Amniotic epithelial cell (primary cell): ENCODE data around the gene CCDC157.
"Not testable (repeated sequence)": the region's sequence is repeated elsewhere in the genome, so short reads cannot be mapped to it uniquely, and the experiment has no call there.

ENCODE experiments used
- DNase-seq: peaks from one replicate; pipeline ENCODE4 v3.0.0-alpha.2; 2010; ENCODE audit warnings: low read depth

The CCDC157 gene

DNA sequence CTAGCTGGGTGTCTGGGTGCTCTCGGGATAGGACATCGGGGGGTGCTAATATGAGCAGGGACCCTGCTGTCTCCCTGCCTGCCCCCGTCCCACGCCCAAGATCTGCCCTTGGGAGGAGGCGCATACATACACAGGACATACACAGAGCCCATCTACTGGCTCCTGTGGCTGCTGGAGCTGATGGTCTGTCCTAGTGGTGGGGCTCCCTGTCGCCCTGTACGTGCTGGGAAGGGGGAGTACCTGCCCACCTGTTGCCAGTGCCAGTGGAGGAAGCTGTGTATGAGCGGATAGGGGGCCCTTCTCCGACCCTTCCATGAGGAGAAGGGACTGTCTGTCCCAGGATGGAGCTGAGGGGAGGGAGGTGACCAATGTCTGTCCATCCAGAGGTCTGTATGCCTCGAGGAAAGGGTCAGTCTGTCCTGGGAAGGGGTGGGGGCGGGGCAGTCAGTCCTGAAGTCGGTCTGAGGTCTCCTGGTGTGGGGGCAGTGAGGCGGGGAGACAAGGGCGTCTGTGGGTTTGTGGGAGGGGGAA, 31.0 kb upstream of the CCDC157 start:
- no peak for DNase-seq

DNA sequence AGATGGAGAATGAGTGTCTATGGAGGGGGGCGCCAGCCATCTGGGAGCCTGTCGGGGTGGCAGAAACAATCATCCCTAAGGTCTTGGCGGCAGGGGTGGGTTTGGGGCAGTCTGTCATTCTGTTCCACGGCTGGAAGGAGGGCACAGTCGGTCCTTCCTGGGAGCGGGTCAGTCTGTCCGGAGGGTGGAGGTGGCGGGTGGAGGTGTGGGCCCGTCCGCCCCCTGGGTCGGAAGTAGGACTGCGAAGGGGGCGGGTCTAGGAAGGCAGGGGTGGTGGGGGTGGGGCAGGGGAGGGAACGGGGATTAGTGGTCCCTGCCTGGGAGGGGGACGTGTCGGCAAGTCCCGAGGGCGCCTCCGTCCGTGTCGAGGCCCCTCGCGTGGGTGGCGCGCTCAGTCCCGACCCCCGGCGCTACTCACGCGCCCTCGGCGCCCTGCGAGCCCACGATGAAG, 30.5 kb upstream of the CCDC157 start:
- no peak for DNase-seq

DNA sequence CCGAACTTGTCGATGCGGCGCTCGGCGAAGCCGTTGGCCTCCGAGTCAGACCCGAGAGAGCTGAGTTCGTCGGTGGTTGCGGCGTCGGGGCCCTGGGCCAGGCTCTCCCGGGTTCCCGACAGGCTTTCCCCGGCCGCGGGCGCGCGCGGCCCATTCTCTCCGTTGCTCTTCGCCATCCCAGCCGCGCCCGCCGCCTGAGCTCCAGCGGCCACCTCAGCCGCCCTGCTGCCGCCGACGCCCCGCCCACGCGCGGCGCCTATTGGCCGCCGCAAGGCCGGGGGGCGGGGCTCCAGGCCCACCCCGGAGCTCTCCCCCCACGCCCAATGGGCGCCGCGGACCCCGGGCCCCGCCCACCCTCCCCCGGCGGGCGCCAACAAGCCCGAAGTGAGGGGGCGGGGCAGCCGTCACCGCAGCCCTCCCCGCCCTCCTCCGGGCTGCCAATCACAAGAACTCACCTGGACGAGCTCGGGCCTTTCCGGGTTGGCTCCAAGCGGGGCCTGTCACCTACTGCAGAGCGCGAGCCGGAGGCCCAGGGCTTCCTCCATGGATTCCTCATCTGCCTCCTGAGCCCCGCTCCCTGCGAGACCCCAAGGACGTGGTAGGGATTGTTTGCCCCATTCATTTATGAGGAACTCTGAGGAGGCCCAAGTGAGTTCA, 30.0 kb upstream of the CCDC157 start, which contains the start of gene TBC1D10A:
Gene TBC1D10A (minus strand): TSS at position 236 of the 657 bp plus-strand sequence. CDS start 60 bp downstream, at position 176.
- peak; percentile 84 for DNase-seq

DNA sequence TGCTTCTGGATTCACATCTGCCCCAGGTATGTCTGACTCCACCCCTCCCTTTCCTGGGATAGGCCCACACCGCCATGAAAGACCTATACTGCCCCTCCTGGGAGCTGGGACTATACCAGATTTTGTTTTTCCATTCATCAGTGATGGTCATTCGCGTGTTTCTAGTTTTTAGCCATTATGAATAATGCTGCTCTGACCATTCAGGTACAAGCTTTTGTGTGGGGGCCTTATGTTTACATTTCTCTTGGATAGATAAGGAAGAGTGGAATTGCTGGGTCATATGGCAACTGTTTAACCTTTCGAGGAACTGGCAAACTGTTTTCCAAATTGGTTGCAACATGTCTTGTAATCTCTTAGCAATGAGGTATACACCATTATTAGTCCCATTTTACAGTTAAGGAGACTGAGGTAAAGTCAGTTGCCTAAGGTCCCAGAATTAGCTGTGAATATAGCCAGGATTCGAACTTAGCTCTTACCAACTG, 28.9 kb upstream of the CCDC157 start:
- DNase-seq: peak; percentile 71

DNA sequence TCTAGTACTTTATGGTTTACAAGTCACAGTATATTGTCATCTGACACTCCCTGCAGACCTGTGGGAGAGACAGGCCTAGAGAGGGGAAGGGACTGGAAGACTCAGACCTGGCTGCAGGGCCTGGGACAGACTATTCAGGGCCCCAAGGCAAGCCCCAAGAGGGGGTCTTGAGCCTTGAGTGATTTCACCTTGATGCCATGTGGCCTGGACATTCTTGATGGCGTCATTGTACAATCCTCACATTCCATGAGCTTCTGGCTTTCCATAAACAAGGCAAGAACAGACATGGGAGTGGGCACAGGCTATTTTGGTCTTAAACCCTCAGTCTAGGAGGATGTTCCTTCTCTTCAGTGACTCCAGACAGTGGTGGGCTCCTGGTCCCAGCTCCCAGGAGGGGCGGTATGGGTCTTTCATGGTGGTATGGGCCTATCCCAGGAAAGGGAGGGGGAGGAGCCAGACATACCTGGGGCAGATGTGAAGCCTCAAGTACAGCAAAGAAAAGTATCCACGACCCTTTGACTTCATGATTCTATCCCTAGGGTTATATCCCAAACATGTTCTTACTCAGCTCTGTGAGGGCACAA, 28.2 kb upstream of the CCDC157 start:
- DNase-seq: peak; percentile 63

DNA sequence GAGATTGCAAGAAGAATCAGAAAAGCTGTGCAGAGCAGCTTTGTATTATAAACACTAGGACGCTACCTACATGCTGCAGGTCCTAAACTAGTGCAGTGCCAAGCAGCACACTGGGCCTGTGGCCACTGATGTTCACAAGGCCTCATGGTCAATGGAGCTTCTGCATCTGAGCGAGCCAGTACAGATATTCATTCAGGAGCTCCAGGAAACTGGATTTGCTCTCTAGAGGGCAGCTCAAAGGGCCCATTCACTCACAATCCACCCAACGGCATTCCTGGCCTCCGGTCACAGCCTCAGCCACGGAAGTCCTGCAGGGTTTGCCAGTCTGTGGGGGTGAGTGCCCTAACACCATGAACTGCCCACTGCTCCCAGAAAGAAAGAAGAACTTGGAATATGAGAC, 24.3 kb upstream of the CCDC157 start:
- DNase-seq: no peak

DNA sequence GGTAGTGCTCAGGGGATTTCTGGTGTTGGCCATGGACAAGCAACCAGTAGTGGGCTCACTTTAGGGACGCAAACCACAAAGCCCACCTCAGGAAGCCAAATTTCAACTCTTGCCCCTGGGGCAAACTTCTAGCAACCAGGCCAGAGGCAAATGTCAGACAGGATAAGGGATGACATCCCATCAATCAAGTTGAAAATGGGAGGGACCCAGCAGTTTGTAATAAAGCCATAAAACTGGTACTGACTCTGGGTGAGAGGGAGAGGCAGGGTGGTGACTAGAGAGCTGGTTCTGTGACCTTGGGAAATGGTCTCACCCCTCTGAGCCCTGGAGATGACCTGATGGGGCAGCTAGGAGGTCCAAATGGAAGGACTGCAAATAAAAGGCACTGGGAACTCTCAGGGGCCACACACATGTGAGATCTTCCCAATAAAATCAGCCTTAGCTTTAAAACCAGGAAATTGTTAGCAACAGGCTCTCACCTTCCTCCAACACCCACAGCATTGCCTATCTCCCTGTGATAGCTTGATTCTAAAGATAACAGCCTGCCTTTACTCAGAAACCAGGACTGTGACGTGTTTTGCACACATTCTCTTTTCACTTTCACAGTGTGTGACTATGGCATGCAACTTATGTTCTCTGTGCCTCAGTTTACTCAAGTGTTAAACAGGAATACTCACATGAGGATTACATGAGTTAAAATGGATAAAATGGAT, 23.7 kb upstream of the CCDC157 start:
- DNase-seq: no peak

DNA sequence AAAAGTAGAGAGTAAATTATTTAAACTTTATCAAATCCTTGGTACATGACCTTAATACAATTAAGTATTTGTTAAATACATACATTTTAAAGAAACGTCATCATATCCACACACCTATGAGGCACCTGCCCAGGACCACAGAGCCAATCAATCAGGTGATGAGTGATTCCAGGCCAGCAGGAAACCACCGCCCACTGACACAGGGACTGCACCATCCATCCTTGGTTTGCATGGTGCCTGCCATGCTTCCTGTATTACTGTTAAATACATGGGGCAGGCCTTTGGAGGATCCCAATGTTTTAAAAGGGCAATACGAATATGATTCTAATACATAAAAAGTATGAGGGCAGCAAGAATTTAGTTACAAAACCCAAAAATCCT, 23.1 kb upstream of the CCDC157 start:
- DNase-seq: no peak

DNA sequence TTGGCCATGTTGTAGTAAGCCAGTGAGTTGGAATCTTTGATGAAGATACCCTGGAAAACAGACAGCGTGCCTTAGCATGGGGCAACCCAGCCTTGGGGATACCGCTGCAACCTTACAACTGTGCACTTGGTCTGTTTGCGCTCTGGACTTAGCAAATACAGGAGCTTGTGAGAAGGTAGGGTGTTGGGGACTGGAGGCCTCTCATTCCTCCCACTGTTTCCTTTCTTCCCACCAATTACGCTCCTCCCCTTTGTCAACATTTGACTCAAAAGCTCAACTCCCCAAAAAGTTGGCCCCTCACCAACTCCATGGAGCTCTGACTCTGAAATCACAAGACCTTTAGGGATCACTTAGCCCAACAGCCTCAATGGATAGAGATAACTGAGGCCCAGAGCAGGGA, 22.2 kb upstream of the CCDC157 start:
- DNase-seq: no peak

DNA sequence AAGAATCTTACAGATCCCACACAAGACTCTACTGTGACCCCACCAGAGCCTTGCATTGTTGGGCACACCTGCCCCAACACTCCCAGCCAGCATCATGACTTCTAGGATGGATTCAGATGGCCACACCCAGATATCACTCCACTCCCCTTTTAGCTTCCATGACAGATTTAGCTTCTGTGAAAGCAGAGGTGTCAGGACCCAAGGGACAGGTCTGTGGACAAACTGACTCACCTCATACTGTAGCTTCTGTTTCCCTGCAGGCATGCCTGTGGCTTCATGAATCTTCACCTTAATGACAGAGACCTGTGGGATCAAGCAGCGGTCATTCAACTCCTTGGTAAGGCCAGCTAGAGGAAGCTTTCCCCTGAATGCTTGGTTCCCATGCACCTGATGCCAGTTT, 21.6 kb upstream of the CCDC157 start:
- DNase-seq: no peak

DNA sequence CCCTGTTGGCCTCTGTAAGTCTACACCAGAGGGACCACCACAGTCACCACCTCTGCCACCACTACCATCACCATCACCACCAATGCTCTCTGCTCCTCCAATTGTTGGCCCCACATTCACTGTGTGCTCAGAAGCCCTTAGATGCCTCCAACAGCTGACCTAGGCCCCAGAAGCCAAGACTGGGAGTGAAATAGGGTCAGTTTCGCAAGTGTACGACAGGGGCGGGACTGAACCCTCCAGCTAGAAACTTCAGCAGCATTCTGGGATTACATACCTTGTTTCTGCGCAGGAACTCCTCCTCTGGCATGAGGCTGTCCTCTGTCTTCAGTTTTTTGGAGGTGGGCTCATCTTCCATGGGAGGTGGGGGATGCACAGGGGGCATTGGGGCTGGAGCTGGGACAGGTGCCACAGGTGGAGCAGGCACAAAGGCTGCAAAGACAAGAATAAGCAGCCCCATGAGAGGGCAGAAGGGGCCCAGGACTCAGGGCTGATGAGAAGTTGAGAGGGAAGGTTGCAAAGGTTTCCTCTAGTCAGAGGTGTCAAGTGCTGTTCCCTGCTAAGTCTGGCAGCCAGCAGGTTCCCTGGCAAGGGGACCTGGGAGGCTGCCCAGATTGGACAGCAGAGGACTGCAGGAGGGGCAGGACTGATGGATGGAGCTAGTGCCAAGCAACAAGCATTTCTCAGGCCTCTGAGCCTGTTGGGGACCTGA, 19.9 kb upstream of the CCDC157 start:
- DNase-seq: no peak

DNA sequence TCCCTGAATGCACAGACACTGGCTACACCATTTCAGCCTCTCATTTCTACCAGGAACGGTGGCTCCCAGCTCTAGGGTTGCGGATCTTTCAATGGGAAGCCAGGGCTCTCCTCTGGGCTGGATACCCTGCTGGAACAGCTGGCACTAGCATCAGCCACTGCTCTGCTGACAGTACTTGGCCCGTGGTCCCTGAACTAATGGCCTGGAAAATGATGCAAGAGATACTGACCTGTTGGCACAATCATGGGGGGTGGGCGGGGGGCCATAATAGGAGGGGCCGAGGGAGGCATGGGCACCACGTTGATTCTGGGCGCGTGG, 19.4 kb upstream of the CCDC157 start:
- no peak for DNase-seq

DNA sequence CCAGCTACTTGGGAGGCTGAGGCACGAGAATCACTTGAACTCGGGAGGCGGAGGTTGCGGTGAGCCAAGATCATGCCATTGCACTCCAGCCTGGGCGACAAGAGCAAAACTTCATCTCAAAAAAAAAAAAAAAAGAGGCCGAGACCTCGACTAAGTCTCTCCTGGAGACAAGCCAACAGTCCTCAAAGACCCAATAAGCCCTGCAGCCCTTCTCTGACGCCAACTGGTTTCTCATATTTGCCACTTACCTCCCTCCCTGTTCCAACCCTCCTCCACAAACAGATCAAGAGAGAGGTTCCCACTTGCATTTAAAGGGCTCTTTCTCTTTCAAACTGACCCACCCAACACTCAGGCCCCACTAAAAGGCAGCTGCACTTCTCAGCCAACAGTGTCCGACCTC, 18.5 kb upstream of the CCDC157 start:
- DNase-seq: not testable (repeated sequence)

DNA sequence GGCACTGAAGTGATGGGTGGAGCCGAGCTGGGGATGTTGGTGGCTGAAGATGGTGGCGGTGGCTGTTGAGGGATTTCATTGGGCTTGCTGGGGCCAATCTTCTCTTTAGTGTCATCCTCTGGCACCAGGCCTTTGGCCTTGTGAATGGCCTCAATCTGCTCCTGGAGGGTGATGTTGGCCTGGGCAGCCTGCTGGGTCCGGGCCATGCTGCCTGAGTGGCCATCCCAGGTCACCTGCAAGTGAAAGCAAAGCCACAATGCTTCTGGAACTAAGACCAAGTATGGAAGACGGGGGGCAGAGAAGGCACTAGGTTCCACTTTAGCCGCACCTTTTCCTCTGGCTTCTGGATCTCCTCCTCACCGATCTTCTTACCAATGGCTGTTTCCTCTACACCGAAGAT, 18.0 kb upstream of the CCDC157 start:
- DNase-seq: no peak

DNA sequence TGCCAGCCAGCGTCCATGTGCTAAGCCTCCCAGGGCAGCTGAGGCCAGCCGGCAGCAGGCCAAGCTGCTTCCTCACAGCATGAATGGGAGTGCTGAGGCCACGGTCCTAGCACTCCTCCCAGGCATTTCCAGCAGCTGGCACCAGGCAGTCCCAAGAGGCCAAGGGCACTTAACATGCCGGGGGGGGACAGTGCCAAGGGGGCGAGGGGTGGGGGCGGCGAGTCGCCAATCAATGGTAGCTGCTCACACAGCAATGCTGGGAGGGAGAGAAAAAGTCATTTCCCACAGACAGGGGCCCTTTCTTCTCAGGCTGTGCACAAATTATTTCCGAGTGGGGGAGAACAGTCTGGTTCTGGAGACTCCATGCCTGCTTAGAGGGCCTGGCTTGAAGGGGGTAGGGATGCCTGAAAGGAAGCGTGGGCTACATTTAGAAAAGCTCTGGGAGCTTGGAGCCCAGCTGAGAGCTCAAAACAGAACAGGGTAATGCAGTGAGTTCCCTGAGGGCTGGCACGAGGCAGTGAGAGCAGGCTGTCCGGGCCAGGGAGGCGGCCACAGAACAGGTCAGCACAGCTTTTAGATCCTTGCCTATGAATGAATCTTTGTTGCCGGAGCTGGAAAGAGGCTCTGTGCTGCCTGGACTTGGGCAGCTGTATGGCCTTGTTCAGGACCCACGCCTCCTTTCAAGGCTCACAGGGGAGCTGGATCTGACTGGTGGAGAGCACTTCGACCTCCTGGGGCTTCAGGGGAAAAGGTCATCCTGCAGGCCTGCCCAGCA, 15.7 kb upstream of the CCDC157 start:
- no peak for DNase-seq

DNA sequence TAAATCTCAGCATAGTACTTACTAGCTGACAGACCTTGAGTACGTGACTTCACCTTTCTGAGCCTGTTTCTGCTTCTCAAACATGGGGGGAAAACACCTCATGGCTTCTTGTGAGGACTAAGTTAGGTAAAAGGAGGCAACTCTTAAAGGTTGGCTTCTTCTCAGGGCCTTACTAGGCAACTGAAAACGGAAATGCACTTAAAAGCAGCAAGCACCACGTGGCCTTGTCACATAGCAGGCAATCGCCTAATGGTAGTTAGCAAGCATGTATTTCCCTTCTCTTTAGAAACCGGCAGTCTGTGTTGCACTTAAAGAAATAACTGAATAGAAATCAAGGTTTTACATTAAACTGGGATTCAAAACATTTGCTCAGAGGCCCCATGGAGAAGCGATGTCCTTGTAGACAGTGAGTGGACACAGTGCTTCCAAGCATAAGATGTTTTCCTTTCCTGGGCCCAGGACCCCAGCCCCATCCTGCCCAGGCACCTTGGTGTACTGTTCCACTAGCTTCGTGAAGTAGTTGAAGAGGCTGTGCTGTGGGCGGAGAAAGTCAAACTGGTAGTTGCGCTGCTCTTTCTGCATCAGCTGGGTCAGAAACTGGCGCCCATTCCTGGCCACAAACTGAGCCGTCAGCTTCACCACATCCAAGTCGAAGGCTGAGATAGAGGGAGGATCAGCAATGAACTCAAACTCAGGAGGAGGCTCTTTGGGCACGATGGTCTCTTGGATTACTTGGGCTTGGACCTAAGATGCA, 12.2 kb upstream of the CCDC157 start:
- DNase-seq: no peak

DNA sequence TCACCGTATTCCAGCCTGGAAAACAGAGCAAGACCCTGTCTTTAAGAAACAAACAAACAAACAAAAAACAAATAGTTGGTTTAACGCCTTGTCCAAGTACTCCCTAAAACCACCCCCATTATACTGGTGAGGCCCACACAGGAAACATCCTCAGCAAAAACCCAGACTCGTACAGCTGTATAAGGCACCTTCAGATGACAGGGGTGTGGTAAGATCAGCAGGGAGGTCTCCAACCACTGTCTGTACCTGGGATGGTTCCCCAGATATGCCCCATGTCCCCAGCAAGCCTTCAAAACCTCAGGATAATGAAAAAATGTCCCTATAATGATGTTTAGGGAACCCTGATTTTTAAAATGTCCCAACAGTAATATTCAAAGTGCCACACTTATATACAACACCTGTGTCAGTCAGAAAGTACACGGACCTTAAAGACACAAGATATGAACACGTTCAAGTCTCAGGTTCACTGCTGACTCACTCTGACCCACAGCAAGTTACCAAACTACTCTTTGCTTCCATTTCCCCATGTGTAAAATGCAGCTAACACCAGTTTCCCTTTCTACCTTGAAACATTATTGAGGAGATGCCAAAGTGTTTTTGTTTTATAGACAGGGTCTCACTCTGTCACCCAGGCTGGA, 9.4 kb upstream of the CCDC157 start:
- no peak for DNase-seq

DNA sequence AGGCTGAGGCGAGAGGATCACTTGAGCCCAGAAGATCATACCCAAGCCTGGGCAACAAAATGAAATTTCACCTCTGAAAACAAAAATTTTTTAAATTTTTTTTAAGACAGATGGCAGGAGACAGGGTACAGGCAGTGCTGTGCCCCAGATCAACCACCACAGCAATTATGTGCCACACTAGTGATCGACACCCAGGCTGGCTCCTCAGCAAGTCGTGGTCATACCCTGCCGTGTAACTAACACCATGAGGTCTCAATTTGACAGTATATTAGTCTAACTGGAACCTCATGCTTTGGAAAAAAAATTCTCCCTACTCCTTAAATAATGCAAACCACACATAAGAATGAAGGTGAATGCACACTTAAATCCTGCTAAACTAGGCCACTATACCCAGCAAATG, 8.4 kb upstream of the CCDC157 start:
- DNase-seq: no peak

DNA sequence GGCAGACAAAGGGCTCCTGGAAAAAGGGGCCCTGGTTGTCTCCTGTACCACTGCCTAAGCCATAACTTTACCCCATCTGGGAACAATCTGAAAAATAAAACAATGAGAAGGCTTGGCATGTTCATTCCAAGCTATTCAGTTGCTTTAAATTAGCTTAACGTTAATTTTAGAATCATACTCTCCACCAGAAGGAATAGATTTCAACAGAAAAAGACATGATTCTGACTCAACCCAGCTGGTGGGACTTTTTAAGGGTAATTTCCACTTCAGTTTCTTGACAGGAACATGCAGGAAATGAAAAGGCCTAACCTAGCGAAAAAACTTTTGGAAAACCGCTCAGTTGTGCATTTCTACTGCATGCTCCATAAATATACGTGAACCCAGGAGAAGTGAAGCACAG, 8.0 kb upstream of the CCDC157 start:
- DNase-seq: no peak

DNA sequence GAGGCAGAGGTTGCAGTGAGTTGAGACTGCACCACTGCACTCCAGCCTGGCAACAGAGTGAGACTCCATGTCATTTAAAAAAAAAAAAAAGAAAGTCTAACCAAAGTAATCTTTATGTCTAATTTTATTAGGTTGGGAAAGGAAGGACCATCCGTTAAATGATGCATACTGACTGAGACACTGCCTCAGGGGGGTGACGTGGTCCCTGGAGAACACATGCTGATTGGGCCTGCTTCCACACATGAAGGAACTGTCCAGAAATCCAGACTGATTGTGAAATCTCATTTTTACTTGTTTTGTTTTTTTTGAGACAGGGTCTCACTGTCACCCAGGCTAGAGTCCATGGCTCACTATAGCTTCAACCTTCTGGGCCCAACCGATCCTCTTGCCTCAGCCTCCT, 5.6 kb upstream of the CCDC157 start:
- DNase-seq: no peak

DNA sequence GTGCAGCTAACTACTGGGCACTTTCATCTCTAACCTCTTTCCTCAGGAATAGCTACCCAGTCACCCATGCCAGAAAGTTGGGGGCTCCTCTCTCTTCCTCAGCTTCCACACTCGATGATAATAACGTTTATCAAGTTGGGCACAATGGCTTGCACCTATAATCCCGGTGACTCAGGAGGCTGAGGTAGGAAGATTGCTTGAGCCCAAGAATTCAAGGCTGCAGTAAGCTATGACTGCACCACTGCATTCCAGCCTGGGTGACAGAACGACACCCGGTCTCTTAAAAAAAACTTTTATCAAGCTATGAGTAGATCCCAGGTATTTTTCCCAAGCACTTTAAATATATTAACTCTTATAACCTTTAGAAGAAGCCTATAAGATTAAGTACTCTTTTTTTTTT, 2.2 kb upstream of the CCDC157 start:
- no peak for DNase-seq
